ENCODE data around the gene PIGR. TPM values are rescaled to one million over a fixed set of nuclear protein-coding genes. Genes with fewer than 3 reads are reported as not detected.

PIGR gene
- total RNA-seq, result not detected in 2 replicates

GRCh38 chr1:206946261-206946660 is at the start of gene PIGR:
Gene PIGR (minus strand): TSS chr1:206946466. CDS start chr1:206940531, 5,935 bp downstream.

GRCh38 chr1:206970446-206970845 is 24.2 kb upstream of the PIGR start, which contains the start of gene FCAMR:
Gene FCAMR (minus strand): TSS chr1:206970460. CDS start chr1:206970125, 335 bp downstream.

GRCh38 chr1:206921772-206922265 is 24.4 kb downstream of the PIGR start, which contains the start of gene FCMR:
Gene FCMR (minus strand): TSS chr1:206921941. CDS start chr1:206921854, 87 bp downstream.

GRCh38 chr1:206897175-206897574 is 49.1 kb downstream of the PIGR start, which contains the start of gene IL24:
Gene IL24 (plus strand): TSS chr1:206897443. CDS start chr1:206897833, 390 bp downstream.

Other genes with a start within 250 kb of the PIGR start
- not detected in 2 replicates for gene IL19, start 175.7 kb downstream of the PIGR start, total RNA-seq
- gene IL10, start 174.0 kb downstream of the PIGR start, total RNA-seq, result 0.56 TPM in 1 of 2 replicates, not detected in the other
- gene IL20, start 80.8 kb downstream of the PIGR start, total RNA-seq, result not detected in 2 replicates
- 0.13 and 0.80 TPM in 2 replicates for gene IL24, start 49.0 kb downstream of the PIGR start, total RNA-seq
- gene FCMR, start 24.5 kb downstream of the PIGR start, total RNA-seq, result 0.39 and 0.64 TPM in 2 replicates
- gene FCAMR, start 24.0 kb upstream of the PIGR start, total RNA-seq, result not detected in 2 replicates
- 0.40 and 2.3 TPM in 2 replicates for gene C1orf116, start 86.3 kb upstream of the PIGR start, total RNA-seq
- 4.2 and 4.4 TPM in 2 replicates for gene YOD1, start 104.7 kb upstream of the PIGR start, total RNA-seq
- gene PFKFB2, start 106.8 kb upstream of the PIGR start, total RNA-seq, result 1.3 and 1.4 TPM in 2 replicates
- gene C4BPB, start 142.4 kb upstream of the PIGR start, total RNA-seq, result not detected in 2 replicates
- gene C4BPA, start 157.8 kb upstream of the PIGR start, total RNA-seq, result not detected in 2 replicates

Measured in epithelial cell of alveolus of lung (primary cell).